GM12801 (cell line): Measurements from ENCODE around the gene TGM4.

Source experiments
- TF ChIP-seq, protein P1 (sequence below): IDR thresholded peaks from one replicate; pipeline ENCODE4 v1.5.1; 2011; ENCODE audit warnings: control low read depth; ENCODE audit not compliant: insufficient read length; ENCODE audit errors: extremely low read depth

Gene TGM4

DNA sequence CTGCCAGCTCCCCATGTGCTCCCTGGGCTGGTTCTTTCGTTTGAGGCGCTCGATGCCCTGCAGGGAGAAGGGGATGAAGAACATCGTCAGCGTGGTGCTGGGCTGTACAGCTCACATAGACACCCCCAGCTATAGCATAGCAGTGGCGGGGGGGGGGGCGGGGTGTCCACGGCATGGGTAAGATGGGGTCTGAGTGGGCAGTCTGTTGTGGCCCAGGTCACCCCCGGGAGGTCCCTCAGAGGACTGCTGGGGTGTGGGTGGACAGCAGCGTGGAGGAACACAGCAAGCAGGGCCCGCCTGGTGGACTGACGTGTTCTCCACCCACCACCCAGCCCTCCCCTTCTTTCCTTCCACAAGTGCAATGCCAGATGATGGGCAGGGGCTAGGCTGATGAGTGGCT, 43.7 kb downstream of the TGM4 start:
- TF ChIP-seq, protein P1, sequence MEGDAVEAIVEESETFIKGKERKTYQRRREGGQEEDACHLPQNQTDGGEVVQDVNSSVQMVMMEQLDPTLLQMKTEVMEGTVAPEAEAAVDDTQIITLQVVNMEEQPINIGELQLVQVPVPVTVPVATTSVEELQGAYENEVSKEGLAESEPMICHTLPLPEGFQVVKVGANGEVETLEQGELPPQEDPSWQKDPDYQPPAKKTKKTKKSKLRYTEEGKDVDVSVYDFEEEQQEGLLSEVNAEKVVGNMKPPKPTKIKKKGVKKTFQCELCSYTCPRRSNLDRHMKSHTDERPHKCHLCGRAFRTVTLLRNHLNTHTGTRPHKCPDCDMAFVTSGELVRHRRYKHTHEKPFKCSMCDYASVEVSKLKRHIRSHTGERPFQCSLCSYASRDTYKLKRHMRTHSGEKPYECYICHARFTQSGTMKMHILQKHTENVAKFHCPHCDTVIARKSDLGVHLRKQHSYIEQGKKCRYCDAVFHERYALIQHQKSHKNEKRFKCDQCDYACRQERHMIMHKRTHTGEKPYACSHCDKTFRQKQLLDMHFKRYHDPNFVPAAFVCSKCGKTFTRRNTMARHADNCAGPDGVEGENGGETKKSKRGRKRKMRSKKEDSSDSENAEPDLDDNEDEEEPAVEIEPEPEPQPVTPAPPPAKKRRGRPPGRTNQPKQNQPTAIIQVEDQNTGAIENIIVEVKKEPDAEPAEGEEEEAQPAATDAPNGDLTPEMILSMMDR, result no peak

DNA sequence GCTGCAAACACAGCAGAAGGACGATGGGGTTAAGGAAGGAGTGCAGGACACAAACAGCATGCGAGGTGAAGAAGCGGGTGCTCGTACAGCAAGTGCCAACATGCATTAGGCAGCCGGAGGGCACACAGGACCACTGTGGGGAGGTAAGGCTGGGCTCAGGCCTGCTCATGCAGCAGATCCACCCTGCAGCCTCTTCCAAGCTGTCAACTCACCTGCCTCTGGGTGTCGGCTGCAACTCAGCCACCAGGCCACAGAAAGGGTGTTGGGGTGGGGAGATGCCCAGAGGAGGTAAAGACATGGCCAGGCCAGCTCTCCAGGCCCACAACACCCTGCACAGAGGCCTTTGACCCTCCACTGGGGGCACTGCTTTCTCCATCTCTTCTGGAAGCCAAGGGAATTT, 44.2 kb downstream of the TGM4 start:
- TF ChIP-seq, protein P1, result no peak

DNA sequence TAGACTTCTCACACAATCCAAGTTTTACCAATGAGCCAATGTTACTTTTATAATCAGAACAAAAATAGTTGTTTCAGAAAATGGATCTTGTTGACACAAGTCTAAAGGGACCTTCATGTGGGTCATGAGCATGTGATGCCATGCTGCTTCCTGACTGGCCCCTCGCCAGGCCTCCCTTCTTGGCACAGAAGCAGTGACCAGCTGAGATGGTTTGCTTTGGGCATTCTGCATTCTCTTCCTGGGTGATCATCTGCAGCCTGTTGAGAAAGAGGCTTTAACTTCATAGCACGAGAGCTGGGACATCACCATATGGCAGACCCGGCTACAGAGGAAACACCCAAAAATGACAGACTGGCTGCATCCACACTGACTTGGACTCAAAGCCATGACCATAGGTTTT, 45.7 kb downstream of the TGM4 start:
- TF ChIP-seq, protein P1, result no peak

DNA sequence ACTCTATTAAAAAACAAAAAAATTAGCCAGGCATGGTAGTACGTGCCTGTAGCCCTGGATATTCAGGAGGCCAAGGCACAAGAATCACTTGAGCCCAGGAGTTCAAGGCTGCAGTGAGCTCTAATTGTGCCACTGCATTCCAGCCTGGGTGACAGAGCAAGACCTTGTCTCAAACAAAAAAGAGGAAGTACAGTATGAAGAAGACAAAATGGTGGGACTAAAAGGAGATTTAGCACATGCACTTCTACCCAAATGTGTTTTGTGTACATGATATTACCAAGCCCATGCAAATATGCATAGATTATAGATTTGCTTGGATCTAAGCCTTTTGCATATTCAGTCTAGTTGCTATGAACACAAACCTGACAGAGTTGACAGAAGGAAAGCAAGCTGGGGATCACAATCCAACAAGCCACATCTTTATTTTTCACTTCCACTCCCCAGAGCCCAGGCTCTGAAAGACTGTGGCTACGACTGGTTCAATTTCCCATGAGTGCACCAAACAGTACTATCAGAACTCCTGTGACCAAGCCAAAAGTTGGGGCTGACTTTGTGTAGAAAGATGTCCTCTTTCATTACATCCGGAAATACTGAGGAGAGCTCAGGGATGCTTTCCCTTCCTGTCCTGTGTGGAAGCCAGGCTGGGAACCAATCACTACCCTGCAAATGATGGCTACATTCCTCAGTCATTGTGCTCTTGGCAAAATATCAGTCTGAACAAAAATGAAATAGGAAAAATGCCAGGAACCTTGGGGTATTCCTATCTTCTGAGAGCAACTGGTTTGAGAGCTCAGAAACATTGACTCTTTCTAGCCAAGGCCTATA, 49.4 kb downstream of the TGM4 start:
- TF ChIP-seq, protein P1, result no peak

DNA sequence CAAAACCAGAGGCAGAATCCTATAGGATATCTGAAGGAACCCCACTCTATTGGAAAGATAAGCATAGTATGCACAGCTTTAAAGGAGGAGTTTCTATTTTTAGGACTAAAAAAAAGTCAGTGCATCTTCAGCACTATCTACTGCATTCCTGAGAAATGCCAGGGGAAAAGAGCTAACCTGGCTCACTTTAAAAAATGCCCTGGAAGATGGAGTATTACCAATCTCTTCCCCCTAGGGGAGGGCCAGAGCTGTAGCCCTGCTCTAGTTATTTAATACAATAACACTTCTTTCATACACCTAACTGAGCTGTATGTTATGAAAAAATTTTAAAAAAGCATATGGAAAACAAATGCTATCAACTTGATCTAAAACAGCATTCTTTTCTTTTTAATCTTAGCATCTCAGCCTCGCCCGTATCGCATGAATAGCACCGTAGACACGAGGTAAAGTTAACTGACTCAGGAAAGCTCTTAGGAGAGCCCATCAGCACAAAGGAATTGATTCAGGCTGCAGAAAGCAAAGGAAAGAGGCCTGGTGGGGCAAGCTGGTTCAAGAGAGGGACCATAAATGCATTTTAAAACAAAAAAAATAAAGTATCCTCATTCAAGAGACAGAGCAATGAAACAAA, 50.2 kb downstream of the TGM4 start:
- TF ChIP-seq, protein P1, result no peak

DNA sequence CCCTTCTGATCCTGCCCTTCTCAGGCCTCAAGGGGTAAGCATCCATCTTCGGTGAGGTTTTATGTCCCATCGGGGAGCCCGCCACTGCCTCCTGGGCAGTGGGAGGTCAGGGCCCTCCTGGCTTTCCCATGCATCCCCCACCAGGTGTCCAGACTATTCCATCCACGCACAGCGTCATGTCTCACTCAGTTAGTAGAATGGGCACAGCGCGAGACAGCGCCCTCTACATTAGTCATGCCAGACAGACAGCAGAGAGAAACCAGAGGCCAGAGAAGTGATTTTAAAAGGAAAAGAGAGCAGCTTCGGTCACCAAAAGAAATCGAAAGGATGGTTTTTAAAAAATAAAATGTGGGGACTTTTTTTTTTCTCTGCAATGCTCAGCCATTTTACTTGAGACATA, 51.8 kb downstream of the TGM4 start:
- TF ChIP-seq, protein P1, result no peak

DNA sequence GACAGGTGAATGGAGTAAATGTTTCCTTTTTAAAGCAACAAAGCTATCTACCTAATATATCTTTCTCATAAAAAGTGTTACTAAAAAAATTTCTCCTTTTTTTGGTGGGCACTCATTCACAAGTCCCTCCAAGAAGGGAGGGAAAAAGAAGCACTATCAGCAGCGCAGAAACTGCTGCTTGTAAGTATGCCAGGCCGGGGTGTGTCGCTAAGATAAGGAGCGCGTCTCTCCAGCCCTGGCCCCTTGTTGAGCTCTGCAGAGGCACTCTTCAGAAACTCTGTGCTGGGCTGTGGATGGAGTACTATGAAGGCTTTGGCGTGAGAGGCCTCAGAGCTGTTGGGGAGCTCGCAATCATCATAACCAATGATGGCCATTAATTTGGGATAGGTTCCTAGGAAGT, 52.5 kb downstream of the TGM4 start:
- TF ChIP-seq, protein P1, result no peak
